GM12878 (cell line): ENCODE data around the gene UTP25. TPM values are rescaled to one million over a fixed set of nuclear protein-coding genes. Genes with fewer than 3 reads are reported as not detected.

Experiments
- ATAC-seq: fragments of 200-7000 bp; cut with Tn5 transposase; 3 replicates; pipeline ENCODE4 v1.9.1; 2020; ENCODE audit warnings: mild to moderate bottlenecking, moderate library complexity
- BruUV-seq: library from RNA; stranded (reverse); fragments of 400-500 nt; replicated peaks from 2 replicates; lab custom pipeline; 2021; lab: Mats Ljungman, UMichigan
- CTCF ChIA-PET: fragments of 300-600 bp; sonication (Branson Sonifier 250); formaldehyde crosslinking; extraction: SDS; loops from one replicate; lab custom pipeline; 2021; ENCODE audit warnings: inconsistent platforms; lab: Yijun Ruan, JAX
- POLR2A ChIA-PET: fragments of 350-600 bp; formaldehyde crosslinking; extraction: SDS; loops from one replicate; lab custom pipeline; 2021; ENCODE audit warnings: inconsistent platforms; lab: Charles Lee
- RAD21 ChIA-PET: fragments of 300-600 bp; sonication (Branson Sonifier 250); formaldehyde crosslinking; loops from one replicate; lab custom pipeline; 2023; ENCODE audit warnings: antibody characterized with exemption; ENCODE audit not compliant: unreplicated experiment; lab: Charles Lee
- SMC1A ChIA-PET: fragments of 300-600 bp; sonication (Branson Sonifier 250); formaldehyde crosslinking; loops from one replicate; lab custom pipeline; 2023; ENCODE audit not compliant: unreplicated experiment, uncharacterized antibody; lab: Charles Lee
- DNase-seq: peaks from one replicate; pipeline ENCODE4 v3.0.0-alpha.2; 2011; ENCODE audit warnings: low read depth, low spot score
- FAIRE-seq: peaks from 3 replicates; lab custom pipeline; 2011; peaks lifted over from hg19 to GRCh38; lab: Jason Lieb, UNC
- H2AFZ ChIP-seq: 2 replicates; pipeline ENCODE4 v1.6.0; 2011; ENCODE audit warnings: low read depth, low read length, control low read depth; ENCODE audit not compliant: control insufficient read depth
- H3K27ac ChIP-seq: 2 replicates; pipeline ENCODE4 v1.5.1; 2011; ENCODE audit warnings: control low read depth; ENCODE audit not compliant: control insufficient read depth, insufficient read depth
- H3K27me3 ChIP-seq, 2 experiments: replicated peaks in 1 of 2; 2 replicates each; pipeline versions ENCODE4 v1.6.0 to v1.6.1; 2011; ENCODE audit warnings: low read length in 1 of 2; ENCODE audit not compliant: control insufficient read depth in 2 of 2, insufficient read depth in 2 of 2
- H3K36me3 ChIP-seq, 2 experiments: 2 replicates each; pipeline ENCODE4 v1.5.1; 2011; ENCODE audit warnings: low read length in 1 of 2; ENCODE audit not compliant: control insufficient read depth in 2 of 2, insufficient read depth in 2 of 2
- H3K4me1 ChIP-seq: 2 replicates; pipeline ENCODE4 v1.6.1; 2011; ENCODE audit warnings: mild to moderate bottlenecking, low read length, moderate library complexity, mixed read lengths; ENCODE audit not compliant: control insufficient read depth, insufficient read depth
- H3K4me2 ChIP-seq: 2 replicates; pipeline ENCODE4 v1.6.0; 2011; ENCODE audit warnings: control low read depth; ENCODE audit not compliant: control insufficient read depth, insufficient read depth
- H3K4me3 ChIP-seq: fragments of 200-600 bp; sonication (generic); 2 replicates; pipeline ENCODE4 v1.5.1; 2016
- H3K79me2 ChIP-seq: 2 replicates; pipeline ENCODE4 v1.6.0; 2011; ENCODE audit warnings: low read length; ENCODE audit not compliant: control insufficient read depth, insufficient read depth
- H3K9ac ChIP-seq: 2 replicates; pipeline ENCODE4 v1.8.0; 2011; ENCODE audit warnings: low read length, control low read depth, mixed read lengths; ENCODE audit not compliant: control insufficient read depth, insufficient read depth
- H3K9me3 ChIP-seq: replicated peaks from 3 replicates; pipeline ENCODE4 v1.5.1; 2011; ENCODE audit warnings: mild to moderate bottlenecking, low read length; ENCODE audit not compliant: control insufficient read depth, insufficient read depth
- H4K20me1 ChIP-seq: 2 replicates; pipeline ENCODE4 v1.6.0; 2011; ENCODE audit not compliant: control insufficient read depth, insufficient read depth
- ATF2 ChIP-seq: IDR thresholded peaks from 2 replicates; pipeline ENCODE4 v1.6.1; 2012; ENCODE audit warnings: low read length, inconsistent platforms
- ATF3 ChIP-seq: IDR thresholded peaks from 2 replicates; pipeline ENCODE4 v1.6.1; 2011; ENCODE audit warnings: low read depth, mild to moderate bottlenecking, low read length, moderate library complexity, borderline replicate concordance; ENCODE audit errors: extremely low read depth
- BACH1 ChIP-seq: fragments of 450-650 bp; IDR thresholded peaks from 2 replicates; pipeline ENCODE4 v1.6.1; 2017; ENCODE audit warnings: mild to moderate bottlenecking, borderline replicate concordance
- CBX5 ChIP-seq: sonication (generic); IDR thresholded peaks from 2 replicates; pipeline ENCODE4 v1.6.1; 2016; ENCODE audit warnings: low read depth, moderate library complexity, mild to moderate bottlenecking, inconsistent platforms
- E2F8 ChIP-seq: fragments of 450-650 bp; IDR thresholded peaks from 2 replicates; pipeline ENCODE4 v1.6.1; 2018; ENCODE audit warnings: mild to moderate bottlenecking, low read depth, moderate library complexity; ENCODE audit not compliant: partially characterized antibody
- IRF4 ChIP-seq: IDR thresholded peaks from 2 replicates; pipeline ENCODE4 v1.6.1; 2011; ENCODE audit warnings: low read depth, low read length
- MYC ChIP-seq: IDR thresholded peaks from 2 replicates; pipeline ENCODE4 v1.6.1; 2011; ENCODE audit warnings: mild to moderate bottlenecking, low read length, moderate library complexity, inconsistent platforms; ENCODE audit not compliant: insufficient read depth, insufficient replicate concordance, insufficient read length, severe bottlenecking
- NKRF ChIP-seq: fragments of 450-650 bp; conservative IDR thresholded peaks from 2 replicates; pipeline ENCODE4 v1.6.1; 2017; ENCODE audit warnings: mild to moderate bottlenecking, moderate library complexity
- PRDM15 ChIP-seq: fragments of 450-650 bp; formaldehyde crosslinking; IDR thresholded peaks from 2 replicates; pipeline ENCODE4 v1.4.0; 2020; ENCODE audit warnings: mild to moderate bottlenecking, moderate library complexity
- RAD21 ChIP-seq: IDR thresholded peaks from 2 replicates; pipeline ENCODE4 v1.6.1; 2011; ENCODE audit warnings: mild to moderate bottlenecking, low read depth, low read length, moderate library complexity; ENCODE audit not compliant: insufficient read depth
- RCOR1 ChIP-seq: conservative IDR thresholded peaks from 2 replicates; pipeline ENCODE4 v1.6.1; 2012; ENCODE audit warnings: low read depth, low read length, improper control_type of control experiment
- SUZ12 ChIP-seq: fragments of 200-600 bp; sonication (generic); IDR thresholded peaks from one replicate; pipeline ENCODE4 v1.6.1; 2018; ENCODE audit warnings: antibody characterized with exemption, mild to moderate bottlenecking; ENCODE audit not compliant: unreplicated experiment
- ZZZ3 ChIP-seq: IDR thresholded peaks from 2 replicates; pipeline ENCODE4 v1.6.1; 2011; ENCODE audit warnings: low read depth; ENCODE audit not compliant: control insufficient read depth, insufficient read length
- WGBS: methylation state at CpG from one replicate; pipeline ENCODE4 v1.1.6; 2016; ENCODE audit warnings: low lambda C conversion rate; ENCODE audit not compliant: insufficient replicate concordance, insufficient coverage; ENCODE audit errors: missing lambda C conversion rate; 5-methylcytosine and 5-hydroxymethylcytosine counted together
- in situ Hi-C: fragments of 300-500 bp; cut with MboI; formaldehyde crosslinking; loops from 9 replicates; pipeline ENCODE4 v1.14.3; 2018; ENCODE audit warnings: mixed read lengths
- intact Hi-C: fragments of 100-400 bp; cut with micrococcal nuclease; formaldehyde crosslinking; loops from one replicate; pipeline ENCODE4 v1.14.2; 2022; ENCODE audit not compliant: unreplicated experiment
- polyA plus RNA-seq, 11 experiments: library from polyadenylated mRNA; depleted of rRNA in 4 of 11; unstranded in 6 of 11; stranded (reverse) in 5 of 11; fragments of >200 nt; fragmentation: Nextera tagmentation in 4 of 11; fragmentation: Illumina TruSeq in 1 of 11; extraction: Ambion mirVana in 4 of 11; extraction: Trizol in 1 of 11; gene quantifications; 1 replicate in 1 of 11; 2 replicates in 10 of 11; pipeline versions ENCODE4 v1.2.1 to v1.2.3, GENCODE V29; 2011 to 2016; ENCODE audit warnings: inconsistent platforms in 2 of 11, missing spikeins in 2 of 11, low read depth in 1 of 11
- total RNA-seq, 4 experiments: library from RNA; depleted of rRNA in 3 of 4; stranded (reverse); fragments of >200 nt in 3 of 4; fragmentation: Illumina TruSeq in 1 of 4; extraction: Trizol in 1 of 4; gene quantifications; 2 replicates each; pipeline versions ENCODE4 v1.2.1 to v1.2.3, GENCODE V29; 2013 to 2021

Gene UTP25
- total and polyA plus RNA-seq, 10 of the 15 experiments (the other 5 are each of a cell fraction or from before 2014, with no cell fraction given) = 3.0 to 13.3 (median 8.5) TPM

- Histone ChIP-seq H3K27ac (no peak overlapping the region), H3K36me3 (no peaks in the 10 kb centered on the region), H3K79me2 (no peaks in the 10 kb centered on the region), H3K9me3 (no peaks in the 10 kb centered on the region), H4K20me1 (no peaks in the 10 kb centered on the region), H3K4me2 (no peak overlapping the region), H3K4me1 (no peaks in the 10 kb centered on the region), H3K27me3 (no peaks in the 10 kb centered on the region; a peak in 1 of 4 replicates), H3K4me3 (no peak overlapping the region), H2AFZ (no peak overlapping the region), H3K9ac (no peak overlapping the region)
- ATAC-seq (peak; percentile 21; the same call in 2 of the 3 replicates), DNase-seq (no peak), FAIRE-seq (no peak)
- no TSS peak for BruUV-seq
- intact Hi-C loops (no loop called here), in situ Hi-C loops (no loop called here)
- SMC1A ChIA-PET = no interaction called here
- RAD21 ChIA-PET = no interaction called here
- WGBS = 44% methylated on average over 4 of the region's 4 CpGs
- CTCF ChIA-PET = interaction anchor here (1.6 to 2.1 kb wide), 2 partner anchors 16 to 24 kb away, joined by 5 to 7 read pairs; no protein-coding TSS in a partner anchor
- POLR2A ChIA-PET = no interaction called here
- TF ChIP-seq MYC (no peak), RAD21 (no peak), ATF3 (no peak), SUZ12 (no peak), PRDM15 (CRISPR knock-in tag) (no peak), CBX5 (no peak), E2F8 (no peak), ATF2 (no peak), RCOR1 (no peak), ZZZ3 (no peak), IRF4 (no peak), NKRF (no peak), BACH1 (no peak)
Measured at GRCh38 chr1:209884249-209884648, 56.5 kb downstream of the UTP25 start.
